ENCODE data around the gene RETREG1.

RETREG1 gene

DNA sequence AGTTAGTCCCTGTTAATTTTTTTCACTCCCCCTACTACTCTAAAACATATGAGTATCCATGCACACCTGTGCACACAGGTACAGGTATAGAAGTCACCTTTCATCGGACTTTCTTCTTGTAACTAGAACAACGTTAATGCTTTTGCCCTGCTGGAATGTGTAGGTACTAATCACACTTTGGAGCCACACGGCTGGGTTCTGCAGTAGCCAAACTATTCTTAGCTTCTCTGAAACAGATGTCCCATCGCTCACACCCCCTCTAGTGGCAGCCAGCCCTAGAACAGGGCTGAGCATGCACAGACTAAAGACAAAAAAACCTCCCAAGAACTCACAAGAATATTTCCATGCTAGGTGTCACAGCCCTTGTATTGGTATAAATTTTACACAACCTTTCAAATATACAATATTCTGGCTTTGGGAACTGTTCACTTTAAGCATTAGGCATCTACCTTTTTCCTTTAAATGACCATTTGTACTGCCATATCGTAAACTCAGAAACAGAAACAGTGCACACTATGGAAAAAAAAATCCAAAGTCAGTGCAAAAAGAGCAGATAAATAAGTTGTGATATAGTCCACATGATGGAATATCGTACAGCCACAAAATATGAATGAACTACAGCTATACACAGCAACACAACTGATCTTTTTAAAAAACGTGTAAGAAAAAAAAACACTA is 64.0 kb downstream of the RETREG1 start:
- TF ChIP-seq, protein P1, sequence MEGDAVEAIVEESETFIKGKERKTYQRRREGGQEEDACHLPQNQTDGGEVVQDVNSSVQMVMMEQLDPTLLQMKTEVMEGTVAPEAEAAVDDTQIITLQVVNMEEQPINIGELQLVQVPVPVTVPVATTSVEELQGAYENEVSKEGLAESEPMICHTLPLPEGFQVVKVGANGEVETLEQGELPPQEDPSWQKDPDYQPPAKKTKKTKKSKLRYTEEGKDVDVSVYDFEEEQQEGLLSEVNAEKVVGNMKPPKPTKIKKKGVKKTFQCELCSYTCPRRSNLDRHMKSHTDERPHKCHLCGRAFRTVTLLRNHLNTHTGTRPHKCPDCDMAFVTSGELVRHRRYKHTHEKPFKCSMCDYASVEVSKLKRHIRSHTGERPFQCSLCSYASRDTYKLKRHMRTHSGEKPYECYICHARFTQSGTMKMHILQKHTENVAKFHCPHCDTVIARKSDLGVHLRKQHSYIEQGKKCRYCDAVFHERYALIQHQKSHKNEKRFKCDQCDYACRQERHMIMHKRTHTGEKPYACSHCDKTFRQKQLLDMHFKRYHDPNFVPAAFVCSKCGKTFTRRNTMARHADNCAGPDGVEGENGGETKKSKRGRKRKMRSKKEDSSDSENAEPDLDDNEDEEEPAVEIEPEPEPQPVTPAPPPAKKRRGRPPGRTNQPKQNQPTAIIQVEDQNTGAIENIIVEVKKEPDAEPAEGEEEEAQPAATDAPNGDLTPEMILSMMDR (IDR thresholded peaks at IDR 0.05; ENCODE audit: extremely low read depth, missing control alignments) = peak; percentile 67
- DNase-seq (ENCODE audit: low spot score) = peak; percentile 41

DNA sequence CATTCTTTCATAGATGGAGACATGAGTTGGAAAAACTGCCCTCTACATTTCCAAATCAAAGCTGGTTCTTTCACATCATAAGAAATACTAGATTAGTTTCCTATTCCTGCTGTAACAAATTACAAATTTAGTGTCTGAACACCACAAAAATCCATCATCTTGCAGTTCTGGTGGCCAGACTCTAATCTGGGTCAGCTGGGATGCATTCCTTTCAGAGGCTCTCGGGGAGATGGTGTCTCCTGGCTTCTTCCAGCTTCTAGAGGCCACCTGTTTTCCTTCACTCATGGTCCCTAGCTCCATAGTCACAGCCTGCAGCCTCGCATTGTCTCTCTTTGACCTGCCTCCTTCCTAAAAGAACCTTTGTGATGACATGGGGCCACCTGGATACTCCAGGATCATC is 65.2 kb downstream of the RETREG1 start:
- TF ChIP-seq, protein P1 (IDR thresholded peaks at IDR 0.05; ENCODE audit: extremely low read depth, missing control alignments) = no peak
- no peak for DNase-seq (ENCODE audit: low spot score)

DNA sequence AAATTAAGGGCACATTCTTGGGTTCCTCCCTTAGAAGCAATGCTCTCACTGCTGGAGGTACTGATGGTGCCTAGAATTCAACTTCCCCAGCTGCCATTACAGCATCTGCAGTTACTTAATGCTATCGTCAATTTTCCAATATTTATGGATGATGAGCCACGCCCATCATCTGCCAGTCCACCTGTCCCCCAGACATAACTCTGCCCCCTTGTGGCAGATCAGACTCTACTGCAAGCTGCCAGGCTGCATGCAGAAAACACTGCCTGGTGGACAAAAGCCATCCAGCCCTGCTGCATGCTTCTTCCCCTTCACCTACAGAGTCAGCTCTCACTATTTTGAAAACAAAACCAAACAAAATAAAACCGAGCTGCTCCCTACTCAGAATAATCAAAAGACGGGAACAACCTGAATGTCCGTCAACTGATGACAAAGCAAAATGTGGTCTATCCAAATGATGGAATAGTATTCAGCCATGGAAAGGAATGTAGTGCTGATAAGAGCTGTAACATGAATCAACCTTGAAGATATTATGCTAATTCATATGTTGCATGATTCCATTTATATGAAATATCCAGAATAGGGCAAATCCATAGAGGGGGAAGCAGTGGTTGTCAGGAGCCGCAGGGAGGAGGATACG is 66.4 kb downstream of the RETREG1 start:
- TF ChIP-seq, protein P1 (IDR thresholded peaks at IDR 0.05; ENCODE audit: extremely low read depth, missing control alignments) = peak; percentile 89
- DNase-seq (ENCODE audit: low spot score) = peak; percentile 67

DNA sequence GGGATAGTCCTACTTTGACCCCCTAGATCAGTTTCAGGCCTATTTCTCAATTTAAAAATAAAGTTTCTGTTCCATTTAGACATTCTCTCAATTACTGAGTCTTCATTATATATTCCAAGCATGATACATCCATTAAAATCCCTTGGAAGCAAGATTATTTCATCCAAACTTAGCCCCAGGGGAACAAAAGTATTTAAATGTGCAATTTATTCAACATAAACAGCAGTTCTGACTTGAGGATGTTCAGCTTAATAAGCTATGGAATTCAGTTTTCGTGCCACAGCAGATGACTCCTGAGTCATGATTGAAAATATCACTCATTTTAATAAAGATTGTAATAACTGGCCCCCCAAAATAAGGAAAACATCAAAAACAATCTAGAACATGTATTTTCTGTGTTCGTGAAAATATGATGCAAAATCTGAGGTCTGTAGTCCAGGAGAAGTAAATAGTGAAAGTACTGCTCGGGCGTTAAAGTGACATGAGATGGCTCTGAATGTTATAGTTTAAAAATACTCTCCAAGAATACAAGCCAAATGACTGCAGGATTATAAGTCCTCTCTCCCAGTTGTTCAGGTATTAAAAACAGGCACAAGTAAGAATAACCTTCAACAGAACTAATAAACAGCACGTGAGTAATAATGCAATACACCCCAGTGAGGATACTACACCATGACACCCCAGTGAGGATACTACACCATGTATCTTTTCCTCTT is 67.1 kb downstream of the RETREG1 start:
- TF ChIP-seq, protein P1 (IDR thresholded peaks at IDR 0.05; ENCODE audit: extremely low read depth, missing control alignments) = no peak

DNA sequence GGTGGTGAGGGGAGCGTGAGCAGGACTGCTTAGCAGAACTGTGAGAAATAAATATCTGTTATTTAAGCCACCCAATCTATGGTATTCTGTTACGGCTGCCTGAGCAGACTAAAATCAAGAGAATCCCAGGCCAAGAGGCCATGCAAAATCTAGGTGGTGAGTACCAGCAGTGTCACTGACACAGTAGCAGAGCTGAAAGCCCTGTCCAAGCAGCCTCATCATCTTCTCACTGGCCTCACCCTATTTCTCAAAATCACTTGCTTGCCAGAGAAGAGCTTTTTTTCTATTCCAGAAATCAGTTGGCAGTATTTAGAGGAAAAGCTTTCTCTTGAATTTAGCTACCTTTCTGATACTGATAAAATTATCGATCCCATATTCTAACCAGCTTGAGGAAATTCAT is 68.0 kb downstream of the RETREG1 start:
- no peak for DNase-seq (ENCODE audit: low spot score)
- TF ChIP-seq, protein P1 (IDR thresholded peaks at IDR 0.05; ENCODE audit: extremely low read depth, missing control alignments) = no peak

More for the DNA sequence above, 67.1 kb downstream of the RETREG1 start:
- no peak for DNase-seq (ENCODE audit: low spot score)

DNA sequence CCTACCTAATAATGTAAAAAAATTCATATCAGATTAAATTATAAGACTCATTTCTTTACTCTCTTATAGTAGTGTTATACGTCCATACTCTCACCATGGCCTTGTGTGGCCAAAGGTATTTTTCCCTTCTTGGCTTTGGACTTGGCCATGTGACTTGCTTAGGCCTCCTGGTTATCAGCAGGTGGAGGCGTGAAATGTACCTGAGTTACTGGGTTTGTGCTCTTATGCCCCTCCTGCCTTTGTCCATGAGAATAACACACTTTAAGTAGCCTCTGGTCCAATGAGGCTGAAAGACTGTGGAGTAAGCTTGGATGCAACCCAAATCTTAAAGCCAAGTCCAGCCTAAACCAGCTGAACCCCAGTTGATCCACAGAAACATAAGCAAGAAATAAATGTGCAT is 68.7 kb downstream of the RETREG1 start:
- TF ChIP-seq, protein P1 (IDR thresholded peaks at IDR 0.05; ENCODE audit: extremely low read depth, missing control alignments) = no peak
- DNase-seq (ENCODE audit: low spot score) = no peak
